ENCODE measurements around the gene FBXL20.

GRCh38 chr17:39327109-39327508 lies 74.3 kb downstream of the FBXL20 start:
- no peak for TF ChIP-seq EZH2 (IDR thresholded peaks at IDR 0.05; ENCODE audit: low read length, missing control alignments)
- no peak for TF ChIP-seq CTCF (conservative IDR thresholded peaks at IDR 0.05 in 1 of 2, IDR thresholded peaks at IDR 0.05 in 1 of 2; ENCODE audit: low read depth in 1 of 2, low read length in 2 of 2)

Data from fibroblast of lung (primary cell).